HG03342 (cell line): ENCODE measurements around the gene SLTM.
"Not testable (repeated sequence)": the region's sequence is repeated elsewhere in the genome, so short reads cannot be mapped to it uniquely, and the experiment has no call there.

Experiments
- ATAC-seq: cut with Tn5 transposase; IDR thresholded peaks from one replicate; pipeline ENCODE4 v1.9.1; 2021; ENCODE audit warnings: mild to moderate bottlenecking, moderate library complexity; ENCODE audit not compliant: unreplicated experiment

The SLTM gene

GRCh38 chr15:58929891-58930416, 3.5 kb downstream of the SLTM start:
- no peak for ATAC-seq

DNA sequence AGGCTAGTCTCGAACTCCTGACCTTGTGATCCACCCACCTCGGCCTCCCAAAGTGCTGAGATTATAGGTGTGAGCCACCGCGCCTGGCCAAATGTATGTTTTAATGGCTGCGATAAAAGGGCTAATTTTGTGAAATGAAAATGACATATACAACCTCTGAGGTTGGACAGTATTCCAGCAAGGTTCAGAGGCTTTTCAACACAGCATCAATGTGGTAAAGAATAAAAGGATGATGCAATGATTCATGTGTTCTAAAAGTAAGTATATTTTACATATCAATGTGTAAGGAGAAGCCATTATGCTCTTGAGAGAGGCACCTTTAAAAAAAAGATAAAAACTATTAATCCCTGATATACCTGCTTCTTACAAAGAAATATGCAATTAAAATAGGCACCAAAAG, 6.7 kb downstream of the SLTM start:
- ATAC-seq: no peak

- ATAC-seq: no peak
Observed at GRCh38 chr15:58924327-58924726, 9.2 kb downstream of the SLTM start.

DNA sequence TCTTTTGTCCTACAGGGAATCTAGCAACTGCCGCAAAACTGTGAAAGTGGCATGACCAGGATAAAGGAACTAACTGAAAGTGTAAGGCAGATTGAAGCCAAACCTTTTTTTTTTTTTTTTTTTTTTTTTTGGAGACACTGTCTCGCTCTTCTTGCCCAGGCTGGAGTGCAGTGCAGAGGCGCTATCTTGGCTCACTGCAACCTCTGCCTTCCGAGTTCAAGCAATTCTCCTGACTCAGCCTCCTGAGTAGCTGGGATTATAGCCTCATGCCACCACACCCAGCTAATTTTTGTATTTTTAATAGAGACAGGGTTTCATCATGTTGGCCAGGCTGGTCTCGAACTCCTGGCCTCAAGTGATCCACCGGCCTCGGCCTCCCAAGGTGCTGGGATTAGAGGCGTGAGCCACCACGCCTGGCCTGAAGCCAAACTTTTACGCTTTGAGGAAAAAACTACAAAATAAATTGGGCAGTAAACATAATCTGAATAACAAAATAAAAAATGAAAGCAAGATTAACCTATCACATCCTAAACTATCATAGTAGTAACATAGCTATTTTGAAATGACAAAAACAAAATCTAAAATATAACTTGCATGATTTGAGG, 9.7 kb downstream of the SLTM start:
- ATAC-seq: no peak

DNA sequence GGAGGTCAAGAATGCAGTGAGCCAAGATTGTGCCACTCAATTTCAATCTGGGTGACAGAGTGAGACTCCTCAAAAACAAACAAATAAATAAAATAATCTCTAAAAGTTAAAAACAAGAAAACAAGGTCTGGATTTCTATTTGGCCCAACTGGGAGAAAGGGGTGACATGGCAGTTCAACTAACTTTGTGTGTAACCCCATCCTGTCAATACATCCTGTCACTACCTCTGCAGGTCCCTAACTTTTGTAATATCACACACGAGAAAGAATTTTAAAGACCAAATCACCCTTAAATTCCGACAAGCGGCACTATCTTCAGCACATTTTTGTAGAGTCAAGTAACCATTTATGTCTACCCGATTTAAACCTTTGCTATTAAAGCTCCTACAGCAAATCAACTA, 10.2 kb downstream of the SLTM start:
- ATAC-seq: no peak

GRCh38 chr15:58921267-58921790, 12.2 kb downstream of the SLTM start:
- no peak for ATAC-seq

DNA sequence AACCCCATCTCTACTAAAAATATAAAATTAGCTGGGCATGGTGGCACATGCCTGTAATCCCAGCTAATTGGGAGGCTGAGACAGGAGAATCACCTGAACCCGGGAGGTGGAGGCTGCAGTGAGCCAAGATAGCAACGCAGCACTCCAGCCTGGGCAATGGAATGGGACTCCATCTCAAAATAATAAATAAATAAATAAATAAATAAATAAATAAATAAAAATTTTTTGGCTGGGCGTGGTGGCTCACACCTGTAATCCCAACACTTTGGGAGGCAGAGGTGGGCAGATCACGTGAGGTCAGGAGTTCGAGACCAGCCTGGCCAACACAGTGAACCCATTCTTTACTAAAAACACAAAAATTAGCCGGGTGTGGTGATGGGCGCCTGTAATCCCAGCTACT, 13.0 kb downstream of the SLTM start:
- not testable (repeated sequence) for ATAC-seq

DNA sequence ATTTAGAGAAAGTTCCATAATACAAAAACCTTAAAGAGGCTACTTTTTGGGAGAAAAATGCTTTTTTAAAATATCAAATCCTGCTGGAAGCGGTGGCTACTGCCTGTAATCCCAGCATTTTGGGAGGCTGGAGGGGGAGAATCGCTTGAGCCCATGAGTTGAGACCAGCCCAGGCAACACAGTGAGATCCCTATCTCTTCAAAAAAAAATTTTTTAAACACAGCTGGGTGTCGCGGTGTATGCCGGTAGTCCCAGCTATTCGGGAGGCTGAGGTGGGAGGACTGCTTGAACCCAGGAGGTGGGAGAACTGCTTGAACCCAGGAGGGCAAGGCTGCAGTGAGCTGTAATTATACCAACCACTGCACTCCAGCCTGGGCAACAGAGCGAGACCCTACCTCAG, 14.2 kb downstream of the SLTM start:
- no peak for ATAC-seq

DNA sequence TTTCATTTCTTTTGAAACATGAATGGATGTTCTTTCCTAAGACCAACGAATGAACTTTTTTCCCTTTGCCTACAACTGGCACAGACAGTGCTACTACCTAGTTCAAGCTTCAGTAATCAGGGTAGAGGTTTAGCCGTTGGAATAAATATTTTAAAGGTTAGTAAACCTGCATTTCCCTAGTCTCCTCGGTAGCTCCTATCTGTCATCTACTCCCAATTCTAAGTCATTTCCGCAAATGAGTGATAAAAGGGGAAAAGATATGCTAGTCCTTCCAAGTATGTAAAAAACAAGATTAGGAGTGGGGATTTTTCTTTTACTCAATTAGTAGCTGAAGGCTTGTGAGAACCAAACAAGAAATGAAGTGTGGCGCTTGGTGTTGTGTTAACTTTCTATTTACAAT, 15.2 kb downstream of the SLTM start:
- ATAC-seq: no peak

DNA sequence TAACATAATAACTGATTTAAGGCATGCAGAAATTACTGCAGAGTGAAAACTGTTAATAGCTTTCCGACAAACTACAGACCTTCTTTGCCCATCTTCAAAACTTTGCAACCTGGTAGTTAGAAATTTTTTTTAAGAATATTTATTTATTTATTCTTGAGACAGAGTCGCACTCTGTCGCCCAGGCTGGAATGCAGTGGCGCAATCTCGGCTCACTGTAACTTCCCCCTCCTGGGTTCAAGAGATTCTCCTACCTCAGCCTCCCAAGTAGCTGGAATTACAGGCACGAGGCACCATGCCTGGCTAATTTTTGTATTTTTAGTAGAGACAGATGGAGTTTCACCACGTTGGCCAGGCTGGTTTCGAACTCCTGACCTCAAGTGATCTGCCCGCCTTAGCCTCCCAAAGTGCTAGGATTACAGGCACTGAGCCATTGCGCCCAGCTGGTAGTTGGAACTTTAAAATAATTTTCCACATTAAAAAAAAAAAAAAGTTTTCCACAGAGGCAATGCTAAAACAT, 15.8 kb downstream of the SLTM start:
- not testable (repeated sequence) for ATAC-seq

DNA sequence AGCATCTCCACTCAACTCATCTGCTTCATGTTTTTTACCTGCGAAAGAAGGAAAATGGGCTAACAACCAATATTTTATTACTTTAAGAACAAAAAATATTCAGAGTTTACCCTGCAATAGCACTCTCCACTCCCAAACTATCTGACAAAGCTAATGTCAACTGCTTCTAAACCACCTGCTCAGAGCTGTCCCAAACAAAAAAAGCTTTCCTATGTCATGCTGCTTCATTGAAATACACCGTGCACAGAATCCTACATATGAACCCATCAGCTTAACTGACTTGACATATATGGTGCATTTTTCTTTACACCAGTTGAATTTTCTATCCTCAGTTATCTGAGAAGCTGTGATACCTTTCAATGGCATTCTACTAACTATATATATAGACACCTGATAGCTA, 16.5 kb downstream of the SLTM start:
- ATAC-seq: no peak

DNA sequence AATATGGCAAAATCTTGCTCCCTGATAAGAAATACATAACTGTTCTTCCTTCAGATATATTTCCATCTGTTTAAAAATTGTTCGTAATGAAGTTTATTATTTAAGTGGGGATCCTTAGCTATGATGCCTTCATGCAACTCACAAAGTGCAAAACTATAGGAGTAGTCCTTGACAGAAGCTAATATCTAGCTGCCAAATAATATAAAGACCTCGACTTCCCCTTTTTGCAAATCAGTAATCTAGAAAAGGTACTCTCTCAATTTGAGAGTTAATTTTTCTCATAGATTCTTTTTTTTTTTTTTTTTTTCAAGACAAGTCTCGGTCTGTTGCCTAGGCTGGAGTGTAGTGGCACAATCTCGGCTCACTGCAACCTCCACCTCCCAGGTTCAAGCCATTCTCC, 23.0 kb downstream of the SLTM start:
- no peak for ATAC-seq

DNA sequence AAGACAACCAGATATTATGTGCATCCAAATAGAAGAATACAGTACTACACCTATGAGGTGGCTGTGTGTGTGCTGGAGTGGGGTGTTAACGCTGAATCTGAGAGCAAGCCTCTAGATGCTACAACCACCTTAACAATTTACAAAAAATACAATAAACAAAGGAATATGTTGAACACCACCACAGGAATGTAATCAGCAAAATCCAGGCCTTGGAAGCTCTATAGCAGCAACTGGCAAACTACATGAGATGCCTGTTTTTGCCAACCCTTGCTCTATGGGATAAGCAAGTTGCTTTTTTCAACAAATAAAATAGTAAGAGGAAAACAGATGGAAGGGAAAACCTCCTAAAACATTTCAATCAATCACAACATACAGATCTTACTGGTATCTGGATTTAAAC, 23.9 kb downstream of the SLTM start:
- no peak for ATAC-seq

DNA sequence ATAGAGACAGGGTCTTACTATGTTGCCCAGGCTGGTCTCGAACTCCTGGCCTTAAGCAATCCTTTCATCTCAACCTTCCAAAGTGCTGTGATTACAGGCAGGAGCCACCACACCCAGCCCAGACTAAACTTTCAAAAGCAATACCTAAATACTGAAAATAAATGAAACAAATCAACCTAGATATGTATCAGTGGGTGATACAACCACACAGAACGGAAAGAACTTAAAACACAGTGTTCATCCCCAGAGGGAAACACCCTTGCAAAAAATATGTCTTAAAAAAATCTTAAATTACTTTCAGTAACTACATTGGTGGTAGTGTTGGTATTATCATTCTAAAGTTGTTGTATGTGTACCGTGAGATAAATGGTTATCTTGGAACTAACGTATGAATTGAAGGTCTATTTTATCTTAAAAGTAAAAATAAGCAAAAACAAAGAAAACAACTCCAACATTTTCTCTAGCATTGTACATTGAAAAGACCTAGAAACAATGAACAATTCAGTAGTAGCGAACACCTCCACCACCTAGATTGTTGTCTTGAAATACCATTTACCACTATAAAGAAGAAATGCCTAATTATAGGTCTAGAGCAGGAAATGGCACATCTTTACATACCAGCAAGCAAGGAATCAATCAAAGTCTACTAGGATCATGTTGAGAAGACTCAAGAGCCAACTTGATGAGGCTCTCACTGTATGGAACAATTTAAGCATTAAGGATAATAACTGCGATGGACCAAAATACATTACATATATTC, 24.7 kb downstream of the SLTM start:
- no peak for ATAC-seq

GRCh38 chr15:58900631-58901030, 32.8 kb downstream of the SLTM start:
- ATAC-seq: no peak

DNA sequence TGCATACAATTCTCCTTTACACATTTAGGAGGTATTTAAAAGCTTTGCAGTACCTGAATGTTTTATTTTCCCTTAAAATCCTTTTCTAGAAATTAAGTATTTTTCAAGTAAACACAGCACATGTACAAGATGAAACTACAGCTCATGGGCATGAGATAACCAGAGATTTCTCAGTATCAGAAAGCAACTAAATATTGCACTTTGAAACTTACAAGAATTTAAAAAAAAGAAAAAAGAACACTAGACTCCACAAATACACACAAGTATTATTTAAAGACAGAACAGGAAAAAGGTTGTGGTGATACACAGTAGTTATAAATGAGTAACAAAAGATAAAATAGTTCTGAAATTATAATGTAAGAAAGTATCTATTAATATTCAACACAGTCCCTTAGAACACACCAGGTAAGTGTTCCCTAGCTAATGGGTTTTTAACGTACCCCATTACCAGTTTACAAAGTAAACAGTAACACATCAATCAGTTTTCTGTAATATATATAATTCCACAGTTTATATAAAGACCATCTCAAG, 35.3 kb downstream of the SLTM start:
- ATAC-seq: no peak

GRCh38 chr15:58889363-58889762, 44.1 kb downstream of the SLTM start:
- ATAC-seq: no peak

DNA sequence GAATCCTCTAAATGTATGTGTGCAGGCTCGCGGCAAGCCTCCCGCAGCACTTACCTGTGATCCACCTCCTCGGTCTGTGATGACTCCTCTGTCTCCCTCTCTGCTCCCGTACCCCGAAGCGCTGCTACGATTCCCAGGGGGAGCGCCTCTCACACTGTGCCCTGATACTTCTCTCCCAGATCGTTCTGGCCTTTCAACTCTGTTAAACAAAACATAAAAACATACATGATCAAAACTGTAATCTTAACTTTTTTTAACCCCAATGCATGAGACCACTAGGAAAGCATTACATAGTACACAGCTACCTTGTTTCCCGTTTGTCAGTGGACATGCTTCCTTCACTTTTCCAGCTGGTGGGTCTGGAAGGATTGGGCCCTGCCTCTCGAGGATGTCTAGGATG, 46.6 kb downstream of the SLTM start:
- no peak for ATAC-seq

GRCh38 chr15:58883926-58884325, 49.6 kb downstream of the SLTM start:
- ATAC-seq: not testable (repeated sequence)

GRCh38 chr15:58882243-58882642, 51.2 kb downstream of the SLTM start:
- ATAC-seq: no peak

- no peak for ATAC-seq
Observed at GRCh38 chr15:58880320-58880719, 53.2 kb downstream of the SLTM start.
